HCT116 (cell line): Measurements from ENCODE around the gene GALNS.

Source experiments
- CTCF ChIP-seq, 3 experiments: fragments of 200-600 bp in 1 of 3; sonication (generic) in 1 of 3; IDR thresholded peaks in 2 of 3; conservative IDR thresholded peaks in 1 of 3; 2 replicates each; pipeline ENCODE4 v1.5.1; 2012 to 2017; ENCODE audit warnings: low read depth in 2 of 3, low read length in 2 of 3, antibody characterized with exemption in 1 of 3, borderline replicate concordance in 1 of 3, control low read depth in 1 of 3, mild to moderate bottlenecking in 1 of 3, mixed read lengths in 1 of 3, mixed run types in 1 of 3, moderate library complexity in 1 of 3; ENCODE audit not compliant: insufficient read depth in 1 of 3
- ELF1 ChIP-seq: IDR thresholded peaks from 2 replicates; pipeline ENCODE4 v1.6.1; 2012; ENCODE audit warnings: low read depth, borderline replicate concordance
- EZH2phosphoT487 ChIP-seq: fragments of 200-600 bp; IDR thresholded peaks from 2 replicates; pipeline ENCODE4 v1.6.1; 2018; ENCODE audit warnings: antibody characterized with exemption, borderline replicate concordance
- POLR2A ChIP-seq: IDR thresholded peaks from 2 replicates; pipeline ENCODE4 v1.7.0; 2011; ENCODE audit warnings: borderline replicate concordance; ENCODE audit not compliant: insufficient read depth, insufficient read length; ENCODE audit errors: extremely low read depth
- POLR2AphosphoS5 ChIP-seq: IDR thresholded peaks from 2 replicates; pipeline ENCODE4 v1.6.1; 2011; ENCODE audit warnings: mild to moderate bottlenecking, low read depth, low read length, moderate library complexity
- YY1 ChIP-seq: IDR thresholded peaks from 2 replicates; pipeline ENCODE4 v1.6.1; 2011; ENCODE audit warnings: low read length, low read depth, moderate library complexity, mild to moderate bottlenecking; ENCODE audit not compliant: insufficient replicate concordance; ENCODE audit errors: extremely low read depth

- TF ChIP-seq YY1 (no peak), CTCF (IDR thresholded peaks at IDR 0.05 in 2 of 3, conservative IDR thresholded peaks at IDR 0.05 in 1 of 3; ENCODE audit: borderline replicate concordance in 1 of 3, insufficient read depth in 1 of 3, low read depth in 2 of 3, low read length in 2 of 3) (no peak), EZH2phosphoT487 (no peak), POLR2A (no peak), ELF1 (no peak), POLR2AphosphoS5 (no peak)
These were observed 31.6 kb downstream of the GALNS start for GRCh38 chr16:88825146-88825545.
